Karpas-422 (cell line): Measurements from ENCODE around the gene SLC49A3. TPM values are rescaled to one million over a fixed set of nuclear protein-coding genes. Genes with fewer than 3 reads are reported as not detected.

ENCODE experiments used
- DNase-seq: peaks from one replicate; pipeline ENCODE4 v3.0.0-alpha.2; 2015
- H2AFZ ChIP-seq: fragments of 200-600 bp; sonication (generic); 2 replicates; pipeline ENCODE4 v1.6.1; 2014; ENCODE audit warnings: antibody characterized with exemption, low read length, mixed read lengths
- H3K27ac ChIP-seq: fragments of 200-600 bp; sonication (generic); 2 replicates; pipeline ENCODE4 v1.5.1; 2014; ENCODE audit warnings: mild to moderate bottlenecking, low read length, moderate library complexity
- H3K27me3 ChIP-seq: fragments of 200-600 bp; sonication (generic); 2 replicates; pipeline ENCODE4 v1.6.1; 2014; ENCODE audit warnings: low read length, mixed read lengths
- H3K36me3 ChIP-seq: fragments of 200-600 bp; sonication (generic); 2 replicates; pipeline ENCODE4 v1.6.1; 2014; ENCODE audit warnings: low read length, mixed read lengths; ENCODE audit not compliant: insufficient read depth
- H3K4me1 ChIP-seq: fragments of 200-600 bp; sonication (generic); 2 replicates; pipeline ENCODE4 v1.6.1; 2014; ENCODE audit warnings: mild to moderate bottlenecking, low read length, mixed read lengths
- H3K4me2 ChIP-seq: fragments of 200-600 bp; sonication (generic); 2 replicates; pipeline ENCODE4 v1.6.1; 2014; ENCODE audit warnings: low read length, low read depth, mild to moderate bottlenecking; ENCODE audit not compliant: poor library complexity, severe bottlenecking
- H3K4me3 ChIP-seq: fragments of 200-600 bp; sonication (generic); 2 replicates; pipeline ENCODE4 v1.5.1; 2014; ENCODE audit warnings: mild to moderate bottlenecking, antibody characterized with exemption, low read length, mixed read lengths
- H3K79me2 ChIP-seq: fragments of 200-600 bp; sonication (generic); 2 replicates; pipeline ENCODE4 v1.6.1; 2014; ENCODE audit warnings: mild to moderate bottlenecking, low read length, mixed read lengths
- H3K9ac ChIP-seq: fragments of 200-600 bp; sonication (generic); 2 replicates; pipeline ENCODE4 v1.6.0; 2014; ENCODE audit warnings: low read length
- H3K9me2 ChIP-seq: fragments of 200-600 bp; sonication (generic), shearing (Covaris generic); replicated peaks from 2 replicates; pipeline ENCODE4 v1.6.0; 2014; ENCODE audit warnings: mild to moderate bottlenecking, low read length, moderate library complexity; ENCODE audit not compliant: insufficient read depth
- H3K9me3 ChIP-seq: fragments of 300-700, 200-600 bp; sonication (generic); 2 replicates; pipeline ENCODE4 v1.6.1; 2014; ENCODE audit warnings: low read length, mixed read lengths
- H4K20me1 ChIP-seq: fragments of 200-600 bp; sonication (generic); 2 replicates; pipeline ENCODE4 v1.6.1; 2014; ENCODE audit warnings: mild to moderate bottlenecking, antibody characterized with exemption, low read length, low read depth; ENCODE audit not compliant: insufficient read depth
- total RNA-seq: library from RNA; depleted of rRNA; stranded (reverse); fragments of >200 nt; shearing (Covaris generic); gene quantifications from 2 replicates; pipeline ENCODE4 v1.2.3, GENCODE V29; 2014; ENCODE audit warnings: low replicate concordance

Gene SLC49A3
- total RNA-seq, 1 experiment from 2014 or later, result not detected

DNA sequence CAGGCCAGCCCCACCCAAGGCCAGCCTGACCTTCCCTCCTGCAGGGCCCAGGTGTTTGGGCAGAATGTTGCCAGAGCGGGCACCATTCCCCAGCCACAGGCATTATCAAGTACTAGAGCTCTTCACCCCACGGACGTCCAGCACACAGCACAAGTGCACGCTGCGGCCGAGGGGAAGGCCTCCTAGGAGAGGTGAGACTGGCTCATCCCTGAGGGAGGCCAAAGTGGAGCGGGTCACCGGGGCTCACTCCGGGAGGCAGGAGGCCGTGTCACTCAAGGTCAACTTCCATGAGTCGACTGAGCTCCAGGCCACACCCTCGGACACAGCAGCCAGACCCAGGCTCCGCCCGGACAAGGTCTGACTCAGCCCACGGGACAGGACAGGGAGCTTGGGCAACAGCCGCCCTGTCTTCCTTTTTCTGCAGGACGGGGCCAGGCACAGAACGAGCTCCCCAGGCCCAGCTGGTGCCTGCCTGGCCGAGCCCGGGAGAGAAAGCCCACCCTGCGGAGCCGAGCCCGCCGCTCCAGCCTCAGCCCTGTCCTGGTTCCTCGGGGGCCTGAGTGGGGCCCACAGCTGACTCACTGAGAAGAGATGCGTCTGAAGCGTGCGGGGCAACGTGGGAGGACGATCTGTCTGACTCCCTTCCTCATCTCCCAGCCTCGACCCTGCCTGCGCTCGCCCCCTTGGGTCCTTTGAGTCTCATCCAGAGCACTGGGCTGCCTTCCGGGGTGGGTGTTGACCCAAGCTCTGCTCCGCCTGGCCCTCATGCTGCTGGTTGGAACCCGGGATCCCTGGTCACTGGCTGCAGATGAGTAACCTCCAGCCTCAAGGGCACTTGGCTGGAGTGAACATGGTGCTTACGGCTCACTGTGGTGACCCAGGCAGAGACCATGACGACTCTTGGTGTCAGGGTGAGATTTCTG lies 1.6 kb downstream of the SLC49A3 start:
- Histone ChIP-seq H3K9me2 (no peaks in the 10 kb centered on the region), H3K27me3 (no peaks in the 10 kb centered on the region), H3K36me3 (no peaks in the 10 kb centered on the region), H3K79me2 (no peaks in the 10 kb centered on the region), H3K4me2 (no peak overlapping the region), H3K4me1 (no peaks in the 10 kb centered on the region), H2AFZ (no peak overlapping the region), H4K20me1 (no peaks in the 10 kb centered on the region), H3K9ac (no peak overlapping the region), H3K4me3 (no peak overlapping the region), H3K9me3 (no peaks in the 10 kb centered on the region), H3K27ac (no peak overlapping the region)
- DNase-seq, result no peak

DNA sequence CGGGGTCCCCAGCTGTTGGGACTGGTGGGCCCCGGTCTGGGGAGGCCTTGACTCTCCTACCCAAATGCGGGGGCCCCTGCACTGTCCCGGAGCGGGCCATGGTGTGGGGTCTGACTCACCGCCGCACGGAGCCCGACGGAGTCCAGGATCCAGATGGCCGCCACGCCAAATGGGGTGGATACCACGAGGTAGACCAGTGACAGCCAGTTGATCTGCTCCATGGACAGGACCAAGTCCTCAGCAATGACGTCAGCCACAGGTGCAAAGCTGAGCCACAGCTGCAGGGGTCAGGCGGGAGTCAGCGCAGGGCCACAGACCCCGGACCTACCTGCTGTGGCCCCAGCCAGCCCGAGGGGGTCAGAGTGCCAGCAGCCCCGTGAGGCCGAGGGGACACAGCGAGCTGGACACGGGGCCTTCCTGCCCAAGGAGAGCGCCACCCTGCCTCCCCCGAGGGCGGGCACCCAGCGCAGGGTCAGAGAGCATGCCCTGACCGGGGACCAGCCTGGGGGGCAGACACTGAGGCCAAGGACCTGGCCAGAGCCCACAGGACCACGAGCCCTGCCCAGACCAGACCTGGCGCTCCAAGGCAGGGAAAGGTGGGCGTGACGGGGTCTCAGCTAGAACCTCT lies 2.4 kb downstream of the SLC49A3 start:
- no peak overlapping the region for H3K4me2 ChIP-seq
- no peaks in the 10 kb centered on the region for H3K4me1 ChIP-seq
- H2AFZ ChIP-seq, result no peak overlapping the region
- H3K9me3 ChIP-seq, result no peaks in the 10 kb centered on the region
- H3K9ac ChIP-seq, result no peak overlapping the region
- no peak overlapping the region for H3K27ac ChIP-seq
- DNase-seq, result no peak
- no peaks in the 10 kb centered on the region for H3K36me3 ChIP-seq
- H3K9me2 ChIP-seq, result no peaks in the 10 kb centered on the region
- H3K27me3 ChIP-seq, result no peaks in the 10 kb centered on the region
- no peak overlapping the region for H3K4me3 ChIP-seq
- no peaks in the 10 kb centered on the region for H4K20me1 ChIP-seq
- H3K79me2 ChIP-seq, result no peaks in the 10 kb centered on the region

DNA sequence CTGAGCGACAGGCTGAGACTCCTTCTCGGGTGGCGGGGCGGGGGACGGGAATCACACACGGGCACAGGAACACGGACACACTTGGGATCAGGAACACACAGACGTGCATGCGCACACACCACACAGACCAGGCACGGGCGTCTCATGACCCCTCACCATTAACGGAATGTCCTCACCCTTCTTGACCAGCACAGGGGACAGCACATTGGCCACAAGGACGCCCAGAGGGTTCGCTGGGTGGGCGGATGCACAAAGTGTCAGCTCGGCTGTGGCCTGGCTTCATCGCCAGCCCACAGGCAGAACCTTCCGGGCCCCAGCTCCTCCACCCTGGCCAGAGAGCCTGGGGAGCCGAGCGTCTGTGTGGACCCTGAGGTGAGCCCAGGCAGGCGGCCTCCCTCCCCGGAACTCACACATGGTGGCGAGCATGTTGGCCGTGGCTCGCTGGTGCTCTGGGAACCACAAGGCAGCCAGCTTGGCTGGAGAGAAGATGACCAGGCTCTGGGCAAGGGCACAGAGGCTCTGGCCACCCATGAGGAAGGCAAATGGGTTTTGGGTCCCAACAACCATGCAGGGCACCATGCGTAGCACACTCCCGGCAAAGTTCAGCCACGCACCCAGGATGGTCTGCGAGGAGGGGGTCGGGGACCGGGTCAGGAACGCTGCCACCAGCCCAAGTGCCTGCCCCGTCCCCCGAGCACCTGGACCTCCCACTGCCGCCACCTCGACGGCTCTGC lies 3.1 kb downstream of the SLC49A3 start:
- Histone ChIP-seq H3K4me1 (0 out of 2 replicates have a peak, but pooled peaks cover under 1% of the 10 kb centered on the region), H3K27ac (no peak overlapping the region), H3K9ac (no peak overlapping the region), H2AFZ (no peak overlapping the region), H3K79me2 (no peaks in the 10 kb centered on the region), H3K4me2 (no peak overlapping the region), H3K27me3 (no peaks in the 10 kb centered on the region), H3K36me3 (no peaks in the 10 kb centered on the region), H3K9me2 (no peaks in the 10 kb centered on the region), H3K4me3 (no peak overlapping the region), H4K20me1 (no peaks in the 10 kb centered on the region), H3K9me3 (no peaks in the 10 kb centered on the region)
- no peak for DNase-seq

DNA sequence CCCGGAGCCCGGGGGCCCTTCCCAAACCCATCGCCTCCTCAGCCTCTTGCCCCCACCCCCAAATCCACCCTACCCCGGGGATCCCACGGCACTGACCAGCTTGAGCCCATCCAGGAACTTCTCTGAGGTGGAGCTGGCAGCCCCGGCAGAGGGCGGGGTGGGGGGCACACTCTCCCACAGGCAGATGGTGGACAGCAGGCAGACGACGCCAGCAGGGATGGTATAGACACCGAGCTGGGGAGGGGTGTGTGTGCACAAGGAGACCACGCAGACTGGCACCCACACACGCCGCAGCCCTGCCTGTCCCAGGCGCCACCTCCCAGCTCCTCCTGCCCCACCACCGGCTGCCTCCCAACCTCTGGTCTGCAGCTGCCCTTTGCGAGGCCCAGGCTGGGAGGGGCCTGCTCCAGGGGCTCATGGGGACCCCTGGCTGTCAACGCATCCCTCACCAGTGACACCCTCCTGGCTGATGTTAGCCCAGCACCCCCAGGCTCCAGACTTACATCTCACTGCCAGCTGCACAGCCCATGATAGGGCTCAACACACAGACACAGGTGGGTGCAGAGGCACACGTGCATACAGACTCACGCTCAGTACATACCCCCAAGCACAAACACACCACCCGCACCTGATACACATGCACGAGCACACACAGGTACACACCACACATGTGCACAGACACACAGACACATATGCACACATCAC lies 4.2 kb downstream of the SLC49A3 start:
- H3K36me3 ChIP-seq, result no peaks in the 10 kb centered on the region
- H3K9me3 ChIP-seq, result no peaks in the 10 kb centered on the region
- no peak for DNase-seq
- H2AFZ ChIP-seq, result no peak overlapping the region
- no peaks in the 10 kb centered on the region for H3K79me2 ChIP-seq
- H3K4me2 ChIP-seq, result no peak overlapping the region
- H3K4me3 ChIP-seq, result no peak overlapping the region
- H4K20me1 ChIP-seq, result no peaks in the 10 kb centered on the region; the same call in 1 of the 2 replicates
- no peak overlapping the region for H3K9ac ChIP-seq
- 0 out of 2 replicates have a peak, but pooled peaks cover 4% of the 10 kb centered on the region for H3K4me1 ChIP-seq
- H3K27me3 ChIP-seq, result no peaks in the 10 kb centered on the region
- H3K9me2 ChIP-seq, result no peaks in the 10 kb centered on the region
- H3K27ac ChIP-seq, result no peak overlapping the region

DNA sequence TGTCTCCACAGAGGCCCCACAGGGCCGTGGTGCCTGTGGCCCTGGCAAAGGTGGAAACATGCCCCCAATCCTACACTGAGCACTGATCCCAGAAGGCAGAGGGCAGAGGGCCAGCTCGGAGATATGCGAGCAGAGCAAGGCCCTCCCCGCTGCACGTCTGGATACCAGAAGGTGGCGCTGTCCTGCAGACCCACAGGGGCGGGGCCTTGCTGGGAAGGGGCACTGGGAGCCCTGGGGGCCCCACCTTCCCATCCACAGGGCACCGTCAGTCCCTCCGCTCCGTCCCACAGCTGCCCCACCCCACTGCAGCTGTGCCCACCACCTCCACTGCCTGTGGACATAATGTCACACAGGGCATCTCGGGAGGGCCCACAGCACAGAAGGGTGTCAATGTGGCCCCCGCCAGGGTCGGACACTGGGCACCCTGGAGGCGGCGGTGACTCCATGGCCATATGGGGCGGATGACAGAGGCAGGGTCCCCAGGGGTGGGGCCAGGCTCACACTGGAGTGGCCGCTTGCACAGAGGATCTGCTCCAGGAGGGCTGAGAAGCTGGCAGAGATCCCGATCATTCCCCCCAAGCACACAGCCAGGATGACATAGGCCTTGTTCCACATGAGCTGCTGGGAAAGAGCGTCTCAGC lies 4.8 kb downstream of the SLC49A3 start:
- H3K4me2 ChIP-seq, result no peak overlapping the region
- no peaks in the 10 kb centered on the region for H3K9me3 ChIP-seq
- no peaks in the 10 kb centered on the region for H3K36me3 ChIP-seq
- H2AFZ ChIP-seq, result no peak overlapping the region
- peaks cover under 1% of the 10 kb centered on the region; the same call in 1 of the 2 replicates for H4K20me1 ChIP-seq
- H3K4me1 ChIP-seq, result 0 out of 2 replicates have a peak, but pooled peaks cover 4% of the 10 kb centered on the region
- no peaks in the 10 kb centered on the region for H3K27me3 ChIP-seq
- H3K9ac ChIP-seq, result no peak overlapping the region
- peak; percentile 85 for DNase-seq
- H3K79me2 ChIP-seq, result no peaks in the 10 kb centered on the region
- H3K4me3 ChIP-seq, result no peak overlapping the region
- H3K9me2 ChIP-seq, result no peaks in the 10 kb centered on the region
- no peak overlapping the region for H3K27ac ChIP-seq

DNA sequence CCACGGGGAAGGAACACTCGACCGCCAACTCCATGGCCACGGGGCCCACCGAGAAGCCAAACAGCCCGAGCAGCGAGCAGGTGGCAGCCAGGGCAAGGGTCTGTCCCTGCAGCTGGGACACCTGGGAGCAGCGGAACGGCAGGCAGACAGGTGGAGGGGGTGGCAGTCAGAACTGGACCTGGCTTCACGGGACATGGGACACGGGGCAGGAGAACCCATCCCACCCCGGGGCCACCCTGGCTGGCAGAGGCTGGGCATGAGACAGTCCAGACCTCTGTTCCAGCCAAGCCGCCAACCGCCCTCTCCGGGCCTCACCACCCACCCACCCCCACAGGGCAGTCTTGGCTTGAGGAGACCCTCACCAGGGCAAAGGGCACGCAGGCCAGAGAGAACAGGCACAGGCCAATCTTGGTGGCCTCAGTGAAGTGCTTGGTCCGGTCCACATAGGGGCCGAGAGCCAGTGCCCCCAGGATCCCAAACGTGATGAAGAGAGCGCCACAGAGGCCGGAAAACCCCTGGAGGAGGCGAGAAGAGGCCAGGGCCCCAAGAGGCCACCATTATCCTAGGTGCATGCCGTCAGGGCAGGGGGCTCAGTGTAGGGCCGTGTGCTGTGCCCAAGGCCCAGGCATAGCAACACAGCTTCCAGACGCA lies 5.6 kb downstream of the SLC49A3 start:
- H3K27ac ChIP-seq, result no peak overlapping the region
- peaks cover 6% of the 10 kb centered on the region; the same call in 1 of the 2 replicates for H4K20me1 ChIP-seq
- no peaks in the 10 kb centered on the region for H3K36me3 ChIP-seq
- no peak overlapping the region for H2AFZ ChIP-seq
- no peak overlapping the region for H3K9ac ChIP-seq
- H3K4me2 ChIP-seq, result no peak overlapping the region
- H3K4me1 ChIP-seq, result peaks cover 9% of the 10 kb centered on the region
- H3K9me2 ChIP-seq, result no peaks in the 10 kb centered on the region
- no peak for DNase-seq
- H3K27me3 ChIP-seq, result no peaks in the 10 kb centered on the region
- no peaks in the 10 kb centered on the region for H3K9me3 ChIP-seq
- no peaks in the 10 kb centered on the region for H3K79me2 ChIP-seq
- H3K4me3 ChIP-seq, result no peak overlapping the region

DNA sequence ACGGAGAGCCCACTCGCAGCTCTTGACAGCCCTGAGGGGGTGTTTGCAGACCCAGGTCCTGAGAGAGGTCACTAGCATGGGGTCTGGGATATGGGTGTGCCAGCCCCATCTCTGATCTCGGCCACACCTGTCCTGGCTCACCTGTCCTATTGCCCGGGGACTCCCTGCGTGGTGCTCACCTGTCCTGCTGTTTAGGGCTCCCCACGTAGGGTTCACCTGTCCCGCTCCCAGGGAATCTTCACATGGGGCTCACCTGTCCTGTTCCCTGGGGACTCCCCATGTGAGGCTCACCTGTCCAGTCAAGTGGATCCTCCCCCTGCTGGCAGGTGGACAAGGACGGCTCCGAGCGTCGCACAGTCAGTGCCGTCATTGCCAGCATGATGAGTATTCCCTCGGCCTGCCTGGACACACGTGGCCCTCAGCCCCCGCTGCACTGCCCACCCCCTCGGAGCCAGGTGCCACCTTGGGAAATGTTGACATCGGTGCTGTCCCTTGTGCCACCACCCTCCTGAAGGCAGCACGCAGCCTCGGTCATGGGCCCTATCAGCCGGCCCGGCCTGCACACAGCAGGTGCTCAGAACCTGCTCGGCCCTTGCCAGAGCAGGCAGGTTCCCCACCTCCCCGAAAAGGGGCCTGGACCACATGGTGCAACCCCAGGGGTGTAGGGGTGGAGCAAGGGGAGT lies 6.3 kb downstream of the SLC49A3 start:
- Histone ChIP-seq H3K79me2 (no peaks in the 10 kb centered on the region), H3K4me3 (no peak overlapping the region), H3K9me2 (no peaks in the 10 kb centered on the region), H3K4me2 (no peak overlapping the region), H2AFZ (no peak overlapping the region), H3K27ac (no peak overlapping the region), H3K36me3 (no peaks in the 10 kb centered on the region), H3K4me1 (peaks cover 16% of the 10 kb centered on the region), H3K9me3 (no peaks in the 10 kb centered on the region), H4K20me1 (peaks cover 6% of the 10 kb centered on the region; the same call in 1 of the 2 replicates), H3K27me3 (no peaks in the 10 kb centered on the region), H3K9ac (no peak overlapping the region)
- DNase-seq, result no peak
